Esophagus squamous epithelium (tissue), 5 donors: ENCODE measurements around the gene CDH19. TPM values are rescaled to one million over a fixed set of nuclear protein-coding genes. Genes with fewer than 3 reads are reported as not detected.
A peak's percentile ranks its signal among the peaks of the same experiment; 100 is the strongest.

Experiments used
- DNase-seq: peaks from one replicate; lab custom pipeline; 2025; lab: John Stamatoyannopoulos, UW
- H3K27ac ChIP-seq, 4 donors: fragments of 200-600 bp; sonication (generic); one replicate each; pipeline ENCODE4 v1.5.1; 2016 to 2019; ENCODE audit warnings: mild to moderate bottlenecking in 1 of 4
- H3K27me3 ChIP-seq, 4 donors: fragments of 200-600 bp; sonication (generic); 1 replicate in 3 of 4; 2 replicates in 1 of 4; pipeline versions ENCODE4 v1.5.1 to v1.6.0; 2017 to 2021; ENCODE audit warnings: antibody characterized with exemption in 1 of 4
- H3K36me3 ChIP-seq, 3 donors: fragments of 200-600 bp; sonication (generic); one replicate each; pipeline ENCODE4 v1.5.1; 2016 to 2019
- H3K4me1 ChIP-seq, 3 donors: fragments of 200-600 bp; sonication (generic); one replicate each; pipeline ENCODE4 v1.5.1; 2017 to 2019
- H3K4me3 ChIP-seq, 4 donors: fragments of 200-600 bp; sonication (generic); 1 replicate in 3 of 4; 2 replicates in 1 of 4; pipeline ENCODE4 v1.5.1; 2016 to 2019; ENCODE audit warnings: mild to moderate bottlenecking in 2 of 4, moderate library complexity in 1 of 4
- H3K9me3 ChIP-seq, 3 donors: fragments of 200-600 bp; sonication (generic); one replicate each; pipeline ENCODE4 v1.5.1; 2016 to 2019
- CTCF ChIP-seq, 6 experiments: fragments of 450-650 bp in 4 of 6; fragments of 200-600 bp in 2 of 6; sonication (generic) in 2 of 6; IDR thresholded peaks; one replicate each; pipeline ENCODE4 v1.5.1; 2016 to 2019; ENCODE audit warnings: antibody characterized with exemption in 6 of 6, mild to moderate bottlenecking in 4 of 6, moderate library complexity in 4 of 6
- POLR2A ChIP-seq, 4 donors: fragments of 450-650 bp; IDR thresholded peaks; one replicate each; pipeline ENCODE4 v1.6.1; 2017; ENCODE audit warnings: antibody characterized with exemption in 4 of 4, mild to moderate bottlenecking in 4 of 4, moderate library complexity in 3 of 4
- WGBS, 2 donors: methylation state at CpG; one replicate each; pipeline ENCODE4 v1.1.5; 2018; 5-methylcytosine and 5-hydroxymethylcytosine counted together
- intact Hi-C: fragments of 100-400 bp; cut with DNase I; formaldehyde crosslinking; loops from one replicate; pipeline ENCODE4 v1.15.0; 2022
- total RNA-seq, 4 donors: library from RNA; depleted of rRNA; stranded (reverse); fragments of >200 nt; gene quantifications; one replicate each; pipeline ENCODE4 v1.1.0, GENCODE V29; 2016
- donor health status: DM: yes; HTN: yes; CAD: no.

The CDH19 gene
- total RNA-seq, 4 donors from 2014 or later = 0.38 to 3.6 (median 1.9) TPM

GRCh38 chr18:66571845-66572244, 32.0 kb downstream of the CDH19 start:
- DNase-seq = no peak
- 64 to 76% methylated on average over 5 to 6 of the region's 6 CpGs for WGBS, 2 donors
- H3K9me3 ChIP-seq = no peaks in the 10 kb centered on the region
- H3K4me3 ChIP-seq = no peak overlapping the region
- H3K36me3 ChIP-seq = no peaks in the 10 kb centered on the region
- H3K4me1 ChIP-seq = no peaks in the 10 kb centered on the region
- no peaks in the 10 kb centered on the region for H3K27me3 ChIP-seq
- intact Hi-C loops = no loop called here
- TF ChIP-seq POLR2A (IDR thresholded peaks at IDR 0.05) (no peak), CTCF (IDR thresholded peaks at IDR 0.05) (no peak)
- H3K27ac ChIP-seq = no peak overlapping the region

GRCh38 chr18:66566616-66567015, 37.3 kb downstream of the CDH19 start:
- H3K4me1 ChIP-seq = no peaks in the 10 kb centered on the region
- no peak overlapping the region for H3K27ac ChIP-seq
- DNase-seq = no peak
- H3K36me3 ChIP-seq = no peaks in the 10 kb centered on the region
- no peaks in the 10 kb centered on the region for H3K27me3 ChIP-seq
- intact Hi-C loops = no loop called here
- H3K4me3 ChIP-seq = no peak overlapping the region
- no peaks in the 10 kb centered on the region for H3K9me3 ChIP-seq
- 64 to 71% methylated on average over 5 of the region's 5 CpGs for WGBS, 2 donors
- TF ChIP-seq CTCF (IDR thresholded peaks at IDR 0.05) (no peak), POLR2A (IDR thresholded peaks at IDR 0.05) (no peak)

GRCh38 chr18:66564236-66564635, 39.7 kb downstream of the CDH19 start:
- H3K27ac ChIP-seq = no peak overlapping the region
- intact Hi-C loops = no loop called here
- H3K4me1 ChIP-seq = no peaks in the 10 kb centered on the region
- no peaks in the 10 kb centered on the region for H3K9me3 ChIP-seq
- no peak for DNase-seq
- H3K36me3 ChIP-seq = no peaks in the 10 kb centered on the region
- no peak overlapping the region for H3K4me3 ChIP-seq
- no peak for TF ChIP-seq POLR2A (IDR thresholded peaks at IDR 0.05)
- no peak for TF ChIP-seq CTCF (IDR thresholded peaks at IDR 0.05)
- no peaks in the 10 kb centered on the region for H3K27me3 ChIP-seq

- TF ChIP-seq POLR2A (IDR thresholded peaks at IDR 0.05) (no peak), CTCF (IDR thresholded peaks at IDR 0.05) (no peak)
- Histone ChIP-seq H3K27ac (no peak overlapping the region), H3K4me1 (no peaks in the 10 kb centered on the region), H3K9me3 (no peaks in the 10 kb centered on the region), H3K36me3 (no peaks in the 10 kb centered on the region), H3K4me3 (no peak overlapping the region), H3K27me3 (no peaks in the 10 kb centered on the region)
- 69 to 82% methylated on average over 5 to 6 of the region's 6 CpGs for WGBS, 2 donors
- DNase-seq = no peak
- intact Hi-C loops = no loop called here
Measured at GRCh38 chr18:66562279-66562678, 41.6 kb downstream of the CDH19 start.

GRCh38 chr18:66560094-66560493, 43.8 kb downstream of the CDH19 start:
- intact Hi-C loops = no loop called here
- no peak overlapping the region for H3K4me3 ChIP-seq
- H3K9me3 ChIP-seq = no peaks in the 10 kb centered on the region
- no peaks in the 10 kb centered on the region for H3K36me3 ChIP-seq
- no peak overlapping the region for H3K27ac ChIP-seq
- no peak for TF ChIP-seq POLR2A (IDR thresholded peaks at IDR 0.05)
- peak in 1 of 6 experiments; percentile 17 for TF ChIP-seq CTCF (IDR thresholded peaks at IDR 0.05)
- 48 to 49% methylated on average over 4 of the region's 4 CpGs for WGBS, 2 donors
- H3K4me1 ChIP-seq = no peaks in the 10 kb centered on the region
- no peak for DNase-seq
- no peaks in the 10 kb centered on the region for H3K27me3 ChIP-seq
